HepG2 (cell line): Measurements from ENCODE around the gene STOM. TPM values are rescaled to one million over a fixed set of nuclear protein-coding genes. Genes with fewer than 3 reads are reported as not detected.

ENCODE experiments used
- AGO1 ChIP-seq: fragments of 200-400 bp; formaldehyde crosslinking; IDR thresholded peaks from 2 replicates; pipeline ENCODE4 v1.6.1; 2017; ENCODE audit warnings: mild to moderate bottlenecking, low read depth, low read length, moderate library complexity; ENCODE audit not compliant: poor library complexity, severe bottlenecking
- ASH2L ChIP-seq: fragments of 300-600, 200-600 bp; sonication (generic); IDR thresholded peaks from 2 replicates; pipeline ENCODE4 v1.7.0; 2017; ENCODE audit warnings: low read depth, mild to moderate bottlenecking, moderate library complexity, mixed read lengths, low read length; ENCODE audit not compliant: insufficient read length
- ATF3 ChIP-seq: sonication (generic); formaldehyde crosslinking; IDR thresholded peaks from 2 replicates; pipeline ENCODE4 v1.4.0; 2020; ENCODE audit warnings: missing genetic modification reagents
- BRCA1 ChIP-seq: sonication (generic); formaldehyde crosslinking; IDR thresholded peaks from 2 replicates; pipeline ENCODE4 v1.4.0; 2020; ENCODE audit warnings: missing genetic modification reagents
- ETV5 ChIP-seq: IDR thresholded peaks from 2 replicates; pipeline ENCODE4 v1.6.1; 2018; ENCODE audit warnings: missing biosample characterization, missing genetic modification reagents, inconsistent platforms, borderline replicate concordance
- HNF4G ChIP-seq, 2 experiments: sonication (generic) in 1 of 2; formaldehyde crosslinking in 1 of 2; IDR thresholded peaks; 2 replicates each; pipeline versions ENCODE4 v1.4.0 to v1.6.1; 2011 to 2020; ENCODE audit warnings: borderline replicate concordance in 2 of 2, low read depth in 2 of 2, mild to moderate bottlenecking in 2 of 2, low read length in 1 of 2, missing genetic modification reagents in 1 of 2, moderate library complexity in 1 of 2
- HNRNPL ChIP-seq: fragments of 200-400 bp; formaldehyde crosslinking; IDR thresholded peaks from 2 replicates; pipeline ENCODE4 v1.6.1; 2017; ENCODE audit warnings: mild to moderate bottlenecking, low read depth, low read length
- JARID2 ChIP-seq: sonication (generic); formaldehyde crosslinking; IDR thresholded peaks from 2 replicates; pipeline ENCODE4 v1.8.1; 2023; ENCODE audit warnings: missing genetic modification reagents, inconsistent platforms; ENCODE audit not compliant: insufficient replicate concordance
- KLF15 ChIP-seq: sonication (generic); formaldehyde crosslinking; IDR thresholded peaks from 2 replicates; pipeline ENCODE4 v1.8.1; 2023; ENCODE audit warnings: borderline replicate concordance, mild to moderate bottlenecking, inconsistent platforms, missing genetic modification reagents, mixed read lengths
- MTERF4 ChIP-seq: sonication (generic); formaldehyde crosslinking; IDR thresholded peaks from 2 replicates; pipeline ENCODE4 v1.8.0; 2023; ENCODE audit warnings: mild to moderate bottlenecking, missing genetic modification reagents
- NFYB ChIP-seq: sonication (generic); formaldehyde crosslinking; IDR thresholded peaks from 2 replicates; pipeline ENCODE4 v1.4.0; 2020; ENCODE audit warnings: missing genetic modification reagents
- NONO ChIP-seq, 2 experiments: fragments of 450-650 bp in 1 of 2; sonication (generic) in 1 of 2; formaldehyde crosslinking in 1 of 2; IDR thresholded peaks in 1 of 2; conservative IDR thresholded peaks in 1 of 2; 2 replicates each; pipeline versions ENCODE4 v1.6.1 to v1.8.0; 2017 to 2022; ENCODE audit warnings: mild to moderate bottlenecking in 1 of 2, missing genetic modification reagents in 1 of 2, moderate library complexity in 1 of 2
- RFXAP ChIP-seq: sonication (generic); formaldehyde crosslinking; IDR thresholded peaks from 2 replicates; pipeline ENCODE4 v1.4.0; 2020; ENCODE audit warnings: missing genetic modification reagents, borderline replicate concordance
- STAT5B ChIP-seq: sonication (generic); formaldehyde crosslinking; IDR thresholded peaks from 2 replicates; pipeline ENCODE4 v1.4.0; 2020; ENCODE audit warnings: missing genetic modification reagents
- U2AF1 ChIP-seq: fragments of 200-400 bp; formaldehyde crosslinking; optimal IDR thresholded peaks from 2 replicates; pipeline ENCODE3; 2017; ENCODE audit warnings: mild to moderate bottlenecking, low read depth, low read length
- ZBTB3 ChIP-seq: sonication (generic); formaldehyde crosslinking; IDR thresholded peaks from 2 replicates; pipeline ENCODE4 v1.4.0; 2020; ENCODE audit warnings: low read depth, mild to moderate bottlenecking, moderate library complexity, missing genetic modification reagents, borderline replicate concordance
- ZNF280B ChIP-seq: sonication (generic); formaldehyde crosslinking; IDR thresholded peaks from 2 replicates; pipeline ENCODE4 v1.5.0; 2020; ENCODE audit warnings: missing genetic modification reagents, mild to moderate bottlenecking, borderline replicate concordance
- ZNF468 ChIP-seq: sonication (generic); formaldehyde crosslinking; IDR thresholded peaks from 2 replicates; pipeline ENCODE4 v1.8.0; 2022; ENCODE audit warnings: mild to moderate bottlenecking, moderate library complexity, missing genetic modification reagents
- ZNF607 ChIP-seq: sonication (generic); formaldehyde crosslinking; IDR thresholded peaks from 2 replicates; pipeline ENCODE4 v1.5.1; 2020; ENCODE audit warnings: missing genetic modification reagents, mild to moderate bottlenecking, borderline replicate concordance
- ZNF616 ChIP-seq: sonication (generic); formaldehyde crosslinking; IDR thresholded peaks from 2 replicates; pipeline ENCODE4 v1.5.0; 2020; ENCODE audit warnings: low read depth, mild to moderate bottlenecking, missing genetic modification reagents
- ZNF674 ChIP-seq: sonication (generic); formaldehyde crosslinking; IDR thresholded peaks from 2 replicates; pipeline ENCODE4 v1.5.0; 2020; ENCODE audit warnings: low read depth, mild to moderate bottlenecking, missing genetic modification reagents
- ZNF678 ChIP-seq: sonication (generic); formaldehyde crosslinking; IDR thresholded peaks from 2 replicates; pipeline ENCODE4 v1.4.0; 2020; ENCODE audit warnings: mild to moderate bottlenecking, missing genetic modification reagents
- ZNF713 ChIP-seq: sonication (generic); formaldehyde crosslinking; IDR thresholded peaks from 2 replicates; pipeline ENCODE4 v1.4.0; 2020; ENCODE audit warnings: mild to moderate bottlenecking, missing genetic modification reagents
- ZNF768 ChIP-seq: sonication (generic); formaldehyde crosslinking; IDR thresholded peaks from 2 replicates; pipeline ENCODE4 v1.4.0; 2020; ENCODE audit warnings: missing genetic modification reagents
- ZNF782 ChIP-seq: sonication (generic); formaldehyde crosslinking; IDR thresholded peaks from 2 replicates; pipeline ENCODE4 v1.4.0; 2020; ENCODE audit warnings: missing genetic modification reagents, mild to moderate bottlenecking, borderline replicate concordance
- ZNF784 ChIP-seq: sonication (generic); formaldehyde crosslinking; IDR thresholded peaks from 2 replicates; pipeline ENCODE4 v1.5.1; 2020; ENCODE audit warnings: missing genetic modification reagents, mild to moderate bottlenecking, borderline replicate concordance
- ZSCAN25 ChIP-seq: sonication (generic); formaldehyde crosslinking; IDR thresholded peaks from 2 replicates; pipeline ENCODE4 v1.8.0; 2022; ENCODE audit warnings: mild to moderate bottlenecking, missing genetic modification reagents
- polyA plus RNA-seq, 8 experiments: library from polyadenylated mRNA; depleted of rRNA in 3 of 8; stranded (reverse) in 7 of 8; unstranded in 1 of 8; fragments of >200 nt; fragmentation: Illumina TruSeq in 4 of 8; extraction: Trizol in 4 of 8; gene quantifications; 2 replicates each; pipeline versions ENCODE4 v1.2.1 to v1.2.3, GENCODE V29; 2011 to 2016; ENCODE audit warnings: low read depth in 4 of 8, missing spikeins in 1 of 8, mixed read lengths in 1 of 8; ENCODE audit not compliant: insufficient read depth in 1 of 8
- total RNA-seq, 5 experiments: library from RNA; depleted of rRNA; stranded (reverse); fragments of >200 nt; fragmentation: Illumina TruSeq; extraction: Trizol; gene quantifications; 2 replicates each; pipeline ENCODE4 v1.2.3, GENCODE V29; 2016; ENCODE audit warnings: low read depth in 1 of 5

The STOM gene
- total and polyA plus RNA-seq, 2 of the 13 experiments (the other 11 are each of a cell fraction or from before 2014, with no cell fraction given) = 43.6 to 165 TPM

- TF ChIP-seq ASH2L (no peak), ZNF607 (CRISPR knock-in tag) (no peak), ZSCAN25 (CRISPR knock-in tag) (no peak), ZNF768 (CRISPR knock-in tag) (no peak), ZBTB3 (no peak), NONO (IDR thresholded peaks at IDR 0.05) (no peak), NONO (CRISPR knock-in tag; conservative IDR thresholded peaks at IDR 0.05) (no peak; the same call in 1 of the 2 replicates), ZNF782 (CRISPR knock-in tag) (no peak), AGO1 (no peak), NFYB (no peak), ZNF674 (no peak), ZNF678 (CRISPR knock-in tag) (no peak), ZNF280B (CRISPR knock-in tag) (peak; percentile 85; the same call in 1 of the 2 replicates), MTERF4 (CRISPR knock-in tag) (no peak), ZNF713 (no peak), ATF3 (CRISPR knock-in tag) (no peak), STAT5B (CRISPR knock-in tag) (no peak), ETV5 (CRISPR knock-in tag) (0 out of 2 replicates have a peak, but pooled peaks have one; percentile 22), RFXAP (CRISPR knock-in tag) (0 out of 2 replicates have a peak, but pooled peaks have one; percentile 9), JARID2 (CRISPR knock-in tag) (no peak), U2AF1 (no peak), KLF15 (CRISPR knock-in tag) (no peak), ZNF784 (CRISPR knock-in tag) (no peak), HNRNPL (peak; percentile 91), HNF4G (IDR thresholded peaks at IDR 0.05; ENCODE audit: borderline replicate concordance, low read depth, low read length) (no peak), HNF4G (CRISPR knock-in tag; IDR thresholded peaks at IDR 0.05; ENCODE audit: borderline replicate concordance, low read depth) (0 out of 2 replicates have a peak, but pooled peaks have one; percentile 17), ZNF616 (CRISPR knock-in tag) (no peak), BRCA1 (CRISPR knock-in tag) (no peak), ZNF468 (CRISPR knock-in tag) (no peak)
Measured at GRCh38 chr9:121295662-121296191, 74.3 kb downstream of the STOM start (continued).
